Keratinocyte (primary cell): ENCODE measurements around the gene ANKMY1.

Experiments used
- EZH2 ChIP-seq: IDR thresholded peaks from one replicate; pipeline ENCODE4 v1.6.1; 2012; ENCODE audit warnings: inconsistent platforms, mild to moderate bottlenecking, low read length, moderate library complexity
- TF ChIP-seq, protein P1 (sequence below), 3 experiments: IDR thresholded peaks in 1 of 3; conservative IDR thresholded peaks in 1 of 3; optimal IDR thresholded peaks in 1 of 3; 2 replicates in 2 of 3; 3 replicates in 1 of 3; pipeline versions ENCODE3 to v1.5.1; 2011; ENCODE audit warnings: low read length in 3 of 3, mild to moderate bottlenecking in 3 of 3, moderate library complexity in 2 of 3, control low read depth in 1 of 3, inconsistent platforms in 1 of 3; ENCODE audit not compliant: insufficient read depth in 2 of 3; ENCODE audit errors: extremely low read depth in 1 of 3

DNA sequence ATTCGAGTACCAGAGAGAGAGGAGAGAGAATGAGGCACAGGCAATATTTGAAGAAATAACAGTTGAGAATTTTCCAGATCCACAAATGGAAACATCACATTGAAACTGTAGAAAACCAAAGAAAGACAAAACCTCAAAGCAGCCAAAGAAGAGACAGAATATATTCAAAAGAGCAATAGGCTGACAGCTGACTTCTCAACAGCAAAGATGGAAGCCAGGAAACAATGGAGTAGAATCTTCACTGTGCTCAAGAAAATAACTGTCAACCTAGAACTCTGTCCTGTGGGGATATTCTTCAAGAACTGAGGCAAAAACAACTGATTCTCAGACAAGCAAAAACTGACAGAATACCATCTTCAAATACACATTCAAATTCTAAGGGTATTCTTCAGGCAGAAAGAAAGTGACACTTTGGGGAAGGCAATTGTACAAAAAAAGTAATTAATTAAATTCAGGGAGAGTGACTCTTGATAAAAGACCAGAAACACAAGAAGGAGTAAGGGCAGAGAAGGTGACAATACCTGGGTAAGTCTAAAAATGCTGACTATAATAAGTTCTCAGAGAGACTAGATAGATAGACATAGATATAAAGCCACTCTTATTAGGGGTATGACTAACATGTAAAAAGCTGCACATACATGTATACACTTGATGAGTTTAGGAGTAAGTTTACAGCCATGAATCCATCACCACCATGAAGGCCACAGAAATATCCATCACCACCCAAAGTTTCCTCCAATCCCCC lies 25.6 kb downstream of the ANKMY1 start:
- TF ChIP-seq, protein P1, sequence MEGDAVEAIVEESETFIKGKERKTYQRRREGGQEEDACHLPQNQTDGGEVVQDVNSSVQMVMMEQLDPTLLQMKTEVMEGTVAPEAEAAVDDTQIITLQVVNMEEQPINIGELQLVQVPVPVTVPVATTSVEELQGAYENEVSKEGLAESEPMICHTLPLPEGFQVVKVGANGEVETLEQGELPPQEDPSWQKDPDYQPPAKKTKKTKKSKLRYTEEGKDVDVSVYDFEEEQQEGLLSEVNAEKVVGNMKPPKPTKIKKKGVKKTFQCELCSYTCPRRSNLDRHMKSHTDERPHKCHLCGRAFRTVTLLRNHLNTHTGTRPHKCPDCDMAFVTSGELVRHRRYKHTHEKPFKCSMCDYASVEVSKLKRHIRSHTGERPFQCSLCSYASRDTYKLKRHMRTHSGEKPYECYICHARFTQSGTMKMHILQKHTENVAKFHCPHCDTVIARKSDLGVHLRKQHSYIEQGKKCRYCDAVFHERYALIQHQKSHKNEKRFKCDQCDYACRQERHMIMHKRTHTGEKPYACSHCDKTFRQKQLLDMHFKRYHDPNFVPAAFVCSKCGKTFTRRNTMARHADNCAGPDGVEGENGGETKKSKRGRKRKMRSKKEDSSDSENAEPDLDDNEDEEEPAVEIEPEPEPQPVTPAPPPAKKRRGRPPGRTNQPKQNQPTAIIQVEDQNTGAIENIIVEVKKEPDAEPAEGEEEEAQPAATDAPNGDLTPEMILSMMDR (optimal IDR thresholded peaks at IDR 0.05 in 1 of 3, IDR thresholded peaks at IDR 0.05 in 1 of 3, conservative IDR thresholded peaks at IDR 0.05 in 1 of 3; ENCODE audit: extremely low read depth in 1 of 3, insufficient read depth in 2 of 3, low read length in 3 of 3), result no peak
- no peak for TF ChIP-seq EZH2
